OCI-LY1 (cell line): Measurements from ENCODE around the gene IFITM10.

Source experiments
- H2AFZ ChIP-seq: fragments of 200-600 bp; sonication (generic), shearing (Covaris generic); 2 replicates; pipeline ENCODE4 v1.6.0; 2014; ENCODE audit warnings: antibody characterized with exemption, mild to moderate bottlenecking, low read length
- H3F3A ChIP-seq: fragments of 200-600 bp; sonication (generic), shearing (Covaris generic); 2 replicates; pipeline ENCODE4 v1.6.0; 2014; ENCODE audit warnings: mild to moderate bottlenecking, antibody characterized with exemption, low read length, moderate library complexity; ENCODE audit not compliant: insufficient read depth
- H3K27ac ChIP-seq: fragments of 200-600 bp; sonication (generic); 2 replicates; pipeline ENCODE4 v1.5.1; 2014; ENCODE audit warnings: low read length, mixed run types, mild to moderate bottlenecking, low read depth; ENCODE audit not compliant: poor library complexity, severe bottlenecking
- H3K27me3 ChIP-seq: fragments of 200-600 bp; sonication (generic); 2 replicates; pipeline ENCODE4 v1.6.0; 2014; ENCODE audit warnings: antibody characterized with exemption, mild to moderate bottlenecking, low read length, moderate library complexity; ENCODE audit not compliant: insufficient read depth
- H3K36me3 ChIP-seq: fragments of 200-600 bp; sonication (generic); 2 replicates; pipeline ENCODE4 v1.6.1; 2014; ENCODE audit warnings: mild to moderate bottlenecking, antibody characterized with exemption, low read length, moderate library complexity, mixed read lengths; ENCODE audit not compliant: insufficient read depth
- H3K4me1 ChIP-seq: fragments of 200-600 bp; sonication (generic); 2 replicates; pipeline ENCODE4 v1.5.1; 2014; ENCODE audit warnings: mild to moderate bottlenecking, low read length, moderate library complexity; ENCODE audit not compliant: insufficient read depth, severe bottlenecking
- H3K4me2 ChIP-seq: fragments of 200-600 bp; sonication (generic), shearing (Covaris generic); 2 replicates; pipeline ENCODE4 v1.6.1; 2014; ENCODE audit warnings: low read length
- H3K4me3 ChIP-seq: fragments of 200-600 bp; sonication (generic); 2 replicates; pipeline ENCODE4 v1.5.1; 2014; ENCODE audit warnings: low read length, low read depth, mild to moderate bottlenecking, mixed read lengths; ENCODE audit not compliant: poor library complexity, severe bottlenecking
- H3K79me2 ChIP-seq: fragments of 200-600 bp; shearing (Covaris generic); 2 replicates; pipeline ENCODE4 v1.6.1; 2016; ENCODE audit warnings: mixed run types, low read length, mixed read lengths; ENCODE audit not compliant: insufficient read depth
- H3K9ac ChIP-seq: fragments of 200-600 bp; sonication (generic), shearing (Covaris generic); 2 replicates; pipeline ENCODE4 v1.6.1; 2014; ENCODE audit warnings: mild to moderate bottlenecking, low read length, mixed read lengths
- H3K9me2 ChIP-seq: fragments of 200-600 bp; sonication (generic), shearing (Covaris generic); 2 replicates; pipeline ENCODE4 v1.6.1; 2014; ENCODE audit warnings: low read depth, mild to moderate bottlenecking, low read length, mixed read lengths
- H3K9me3 ChIP-seq: fragments of 200-600 bp; shearing (Covaris generic); 2 replicates; pipeline ENCODE4 v1.6.1; 2014; ENCODE audit warnings: low read length, mixed read lengths
- H4K20me1 ChIP-seq: fragments of 200-600 bp; sonication (generic), shearing (Covaris generic); 2 replicates; pipeline ENCODE4 v1.6.0; 2016; ENCODE audit warnings: mild to moderate bottlenecking, low read length; ENCODE audit not compliant: insufficient read depth
- EZH2 ChIP-seq: fragments of 200-600 bp; sonication (generic), shearing (Covaris generic); IDR thresholded peaks from 2 replicates; pipeline ENCODE4 v1.8.0; 2017; ENCODE audit warnings: borderline replicate concordance, mixed run types, mild to moderate bottlenecking, antibody characterized with exemption, low read length, moderate library complexity, mixed read lengths
- TF ChIP-seq, protein P1 (sequence below): fragments of 200-600 bp; sonication (generic), shearing (Covaris generic); IDR thresholded peaks from 2 replicates; pipeline ENCODE4 v1.5.1; 2017; ENCODE audit warnings: mild to moderate bottlenecking, antibody characterized with exemption, low read length, moderate library complexity, mixed read lengths

Gene IFITM10

GRCh38 chr11:1761110-1761856, 10.9 kb upstream of the IFITM10 start:
- H3K9me3 ChIP-seq = no peaks in the 10 kb centered on the region
- H4K20me1 ChIP-seq = no peaks in the 10 kb centered on the region
- no peak overlapping the region for H3K4me3 ChIP-seq
- no peaks in the 10 kb centered on the region for H3K27me3 ChIP-seq
- H3K4me2 ChIP-seq = no peak overlapping the region
- no peak for TF ChIP-seq EZH2
- TF ChIP-seq, protein P1, sequence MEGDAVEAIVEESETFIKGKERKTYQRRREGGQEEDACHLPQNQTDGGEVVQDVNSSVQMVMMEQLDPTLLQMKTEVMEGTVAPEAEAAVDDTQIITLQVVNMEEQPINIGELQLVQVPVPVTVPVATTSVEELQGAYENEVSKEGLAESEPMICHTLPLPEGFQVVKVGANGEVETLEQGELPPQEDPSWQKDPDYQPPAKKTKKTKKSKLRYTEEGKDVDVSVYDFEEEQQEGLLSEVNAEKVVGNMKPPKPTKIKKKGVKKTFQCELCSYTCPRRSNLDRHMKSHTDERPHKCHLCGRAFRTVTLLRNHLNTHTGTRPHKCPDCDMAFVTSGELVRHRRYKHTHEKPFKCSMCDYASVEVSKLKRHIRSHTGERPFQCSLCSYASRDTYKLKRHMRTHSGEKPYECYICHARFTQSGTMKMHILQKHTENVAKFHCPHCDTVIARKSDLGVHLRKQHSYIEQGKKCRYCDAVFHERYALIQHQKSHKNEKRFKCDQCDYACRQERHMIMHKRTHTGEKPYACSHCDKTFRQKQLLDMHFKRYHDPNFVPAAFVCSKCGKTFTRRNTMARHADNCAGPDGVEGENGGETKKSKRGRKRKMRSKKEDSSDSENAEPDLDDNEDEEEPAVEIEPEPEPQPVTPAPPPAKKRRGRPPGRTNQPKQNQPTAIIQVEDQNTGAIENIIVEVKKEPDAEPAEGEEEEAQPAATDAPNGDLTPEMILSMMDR = no peak
- H2AFZ ChIP-seq = no peak overlapping the region
- peaks cover 17% of the 10 kb centered on the region for H3K4me1 ChIP-seq
- H3K79me2 ChIP-seq = no peaks in the 10 kb centered on the region
- H3K27ac ChIP-seq = no peak overlapping the region
- H3K9me2 ChIP-seq = no peaks in the 10 kb centered on the region
- H3F3A ChIP-seq = no peaks in the 10 kb centered on the region
- H3K9ac ChIP-seq = no peak overlapping the region
- H3K36me3 ChIP-seq = no peaks in the 10 kb centered on the region

- Histone ChIP-seq H3K9me2 (no peaks in the 10 kb centered on the region), H3K4me2 (no peak overlapping the region)
- TF ChIP-seq, protein P1 = no peak
- TF ChIP-seq EZH2 = no peak
Measured at GRCh38 chr11:1760351-1761109, 10.1 kb upstream of the IFITM10 start.

DNA sequence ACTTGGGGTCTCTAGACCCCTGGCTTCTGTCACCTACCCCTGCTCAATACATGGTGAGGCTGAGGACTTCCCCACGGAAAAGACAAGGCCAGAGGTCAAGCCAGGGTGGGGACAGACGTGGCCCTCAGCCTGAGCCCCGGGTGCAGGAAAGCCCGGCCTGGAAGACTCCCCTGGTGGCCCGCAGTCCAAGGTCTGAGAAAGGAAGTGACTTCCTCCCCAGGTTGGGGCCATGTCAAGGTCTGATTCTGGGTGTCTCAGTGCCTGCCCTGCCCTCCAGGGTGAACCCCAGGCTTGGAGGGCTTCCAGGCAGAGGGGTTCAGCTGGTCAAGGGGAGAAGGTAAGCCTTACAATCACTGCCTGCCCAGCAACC, 9.4 kb upstream of the IFITM10 start:
- H3K27me3 ChIP-seq = no peaks in the 10 kb centered on the region
- no peak overlapping the region for H3K9ac ChIP-seq
- H3K9me3 ChIP-seq = no peaks in the 10 kb centered on the region
- no peaks in the 10 kb centered on the region for H3K9me2 ChIP-seq
- no peaks in the 10 kb centered on the region for H3K79me2 ChIP-seq
- no peaks in the 10 kb centered on the region for H3K36me3 ChIP-seq
- H3K4me3 ChIP-seq = no peak overlapping the region
- H4K20me1 ChIP-seq = no peaks in the 10 kb centered on the region
- no peak overlapping the region for H3K27ac ChIP-seq
- no peak for TF ChIP-seq EZH2
- TF ChIP-seq, protein P1 = no peak
- peaks cover 17% of the 10 kb centered on the region for H3K4me1 ChIP-seq
- H3K4me2 ChIP-seq = no peak overlapping the region
- no peaks in the 10 kb centered on the region for H3F3A ChIP-seq
- no peak overlapping the region for H2AFZ ChIP-seq

More at GRCh38 chr11:1760351-1761109, 10.1 kb upstream of the IFITM10 start:
- Histone ChIP-seq H4K20me1 (no peaks in the 10 kb centered on the region), H3K79me2 (no peaks in the 10 kb centered on the region), H3K27me3 (no peaks in the 10 kb centered on the region), H3K27ac (no peak overlapping the region), H2AFZ (no peak overlapping the region), H3F3A (no peaks in the 10 kb centered on the region), H3K9ac (no peak overlapping the region), H3K4me3 (no peak overlapping the region), H3K36me3 (no peaks in the 10 kb centered on the region), H3K4me1 (peaks cover 17% of the 10 kb centered on the region), H3K9me3 (no peaks in the 10 kb centered on the region)
